HepG2 (cell line): ENCODE results near the gene NXPH1. TPM values are rescaled to one million over a fixed set of nuclear protein-coding genes. Genes with fewer than 3 reads are reported as not detected.

Source experiments
- ATAC-seq: fragments of 200-7000 bp; cut with Tn5 transposase; 3 replicates; pipeline ENCODE4 v1.9.1; 2020; ENCODE audit warnings: mild to moderate bottlenecking, moderate library complexity
- BruUV-seq: library from RNA; stranded (reverse); fragments of 400-500 nt; replicated peaks from 2 replicates; lab custom pipeline; 2021; lab: Mats Ljungman, UMichigan
- CTCF ChIA-PET: fragments of 300-600 bp; formaldehyde crosslinking; extraction: SDS; loops from one replicate; lab custom pipeline; 2021; ENCODE audit warnings: low total read pairs, inconsistent platforms, low intra/inter-chr PET ratio; lab: Yijun Ruan, JAX
- POLR2A ChIA-PET: fragments of 350-600 bp; sonication (Branson Sonifier 250); formaldehyde crosslinking; loops from one replicate; lab custom pipeline; 2020; ENCODE audit warnings: antibody characterized with exemption, inconsistent platforms; lab: Yijun Ruan, JAX
- DNase-seq: peaks from one replicate; pipeline ENCODE4 v3.0.0-alpha.2; 2015; ENCODE audit warnings: low spot score
- FAIRE-seq: peaks from 3 replicates; lab custom pipeline; 2011; peaks lifted over from hg19 to GRCh38; lab: Jason Lieb, UNC
- H2AFZ ChIP-seq: one replicate; pipeline ENCODE4 v1.6.1; 2011; ENCODE audit warnings: low read length, inconsistent platforms
- H3K27ac ChIP-seq: fragments of 300-600 bp; 3 replicates; pipeline ENCODE4 v1.8.0; 2011; ENCODE audit warnings: mixed run types, mild to moderate bottlenecking, mixed read lengths, low read length, inconsistent platforms; ENCODE audit not compliant: insufficient read depth; ENCODE audit errors: extremely low read length
- H3K27me3 ChIP-seq, 2 experiments: fragments of 200-600 bp in 1 of 2; 2 replicates in 1 of 2; 3 replicates in 1 of 2; pipeline versions ENCODE4 v1.6.0 to v1.8.0; 2011; ENCODE audit warnings: low read length in 2 of 2, mild to moderate bottlenecking in 2 of 2, moderate library complexity in 2 of 2, inconsistent platforms in 1 of 2; ENCODE audit not compliant: insufficient read depth in 2 of 2, control insufficient read depth in 1 of 2
- H3K36me3 ChIP-seq, 2 experiments: fragments of 200-600 bp in 1 of 2; replicated peaks in 1 of 2; 2 replicates in 1 of 2; 3 replicates in 1 of 2; pipeline versions ENCODE4 v1.5.1 to v1.8.0; 2011; ENCODE audit warnings: low read length in 2 of 2, inconsistent platforms in 1 of 2; ENCODE audit not compliant: insufficient read depth in 2 of 2, control insufficient read depth in 1 of 2
- H3K4me1 ChIP-seq: 2 replicates; pipeline ENCODE4 v1.5.1; 2012; ENCODE audit warnings: low read length, inconsistent platforms; ENCODE audit not compliant: insufficient read depth
- H3K4me2 ChIP-seq: 2 replicates; pipeline ENCODE4 v1.6.0; 2011; ENCODE audit warnings: low read depth, low read length, inconsistent platforms
- H3K4me3 ChIP-seq, 3 experiments: fragments of 200-600 bp in 1 of 3; sonication (generic), shearing (Covaris generic) in 1 of 3; replicated peaks in 1 of 3; 2 replicates each; pipeline ENCODE4 v1.5.1; 2011 to 2016; ENCODE audit warnings: low read length in 3 of 3, inconsistent platforms in 2 of 3, low read depth in 2 of 3, mild to moderate bottlenecking in 2 of 3, control low read depth in 1 of 3, mixed read lengths in 1 of 3; ENCODE audit not compliant: insufficient read depth in 1 of 3
- H3K79me2 ChIP-seq: one replicate; pipeline ENCODE4 v1.6.1; 2011; ENCODE audit warnings: low read length, inconsistent platforms; ENCODE audit not compliant: insufficient read depth
- H3K9ac ChIP-seq: 2 replicates; pipeline ENCODE4 v1.6.0; 2011; ENCODE audit warnings: mild to moderate bottlenecking, low read depth, low read length, inconsistent platforms; ENCODE audit not compliant: insufficient read depth
- H3K9me3 ChIP-seq: 2 replicates; pipeline ENCODE4 v1.5.1; 2012; ENCODE audit warnings: mild to moderate bottlenecking, low read length
- H4K20me1 ChIP-seq: 2 replicates; pipeline ENCODE4 v1.6.0; 2011; ENCODE audit warnings: inconsistent platforms, mild to moderate bottlenecking, low read length, moderate library complexity; ENCODE audit not compliant: insufficient read depth
- DMAP1 ChIP-seq: IDR thresholded peaks from 2 replicates; pipeline ENCODE4 v1.6.1; 2016
- ERF ChIP-seq: IDR thresholded peaks from 2 replicates; pipeline ENCODE4 v1.6.1; 2018; ENCODE audit warnings: missing biosample characterization, missing genetic modification reagents
- HHEX ChIP-seq: IDR thresholded peaks from 2 replicates; pipeline ENCODE4 v1.6.1; 2016; ENCODE audit warnings: control low read depth
- HOXD1 ChIP-seq: sonication (generic); formaldehyde crosslinking; IDR thresholded peaks from 2 replicates; pipeline ENCODE4 v1.5.0; 2020; ENCODE audit warnings: missing genetic modification reagents
- MXD3 ChIP-seq: IDR thresholded peaks from 2 replicates; pipeline ENCODE4 v1.6.1; 2016; ENCODE audit warnings: mild to moderate bottlenecking, missing biosample characterization, missing genetic modification reagents
- NFKBIZ ChIP-seq: IDR thresholded peaks from 2 replicates; pipeline ENCODE4 v1.6.1; 2018; ENCODE audit warnings: missing genetic modification reagents, missing compliant biosample characterization
- PRDM10 ChIP-seq: sonication (generic); formaldehyde crosslinking; IDR thresholded peaks from 2 replicates; pipeline ENCODE4 v1.4.0; 2020; ENCODE audit warnings: low read depth, missing genetic modification reagents
- REXO4 ChIP-seq: sonication (generic); formaldehyde crosslinking; IDR thresholded peaks from 2 replicates; pipeline ENCODE4 v1.8.0; 2022; ENCODE audit warnings: missing genetic modification reagents, mild to moderate bottlenecking, borderline replicate concordance
- ZIK1 ChIP-seq: sonication (generic); formaldehyde crosslinking; IDR thresholded peaks from 2 replicates; pipeline ENCODE4 v1.5.0; 2020; ENCODE audit warnings: mild to moderate bottlenecking, low read depth, missing genetic modification reagents, borderline replicate concordance
- ZNF501 ChIP-seq: sonication (generic); formaldehyde crosslinking; IDR thresholded peaks from 2 replicates; pipeline ENCODE4 v1.5.1; 2020; ENCODE audit warnings: mild to moderate bottlenecking, moderate library complexity, missing genetic modification reagents
- ZNF513 ChIP-seq: sonication (generic); formaldehyde crosslinking; conservative IDR thresholded peaks from 2 replicates; pipeline ENCODE4 v1.5.0; 2020; ENCODE audit warnings: missing genetic modification reagents
- ZNF749 ChIP-seq: sonication (generic); formaldehyde crosslinking; IDR thresholded peaks from 2 replicates; pipeline ENCODE4 v1.8.0; 2022; ENCODE audit warnings: mild to moderate bottlenecking, missing genetic modification reagents, moderate library complexity, borderline replicate concordance
- ZNF816 ChIP-seq: sonication (generic); formaldehyde crosslinking; IDR thresholded peaks from 2 replicates; pipeline ENCODE4 v1.8.0; 2022; ENCODE audit warnings: missing genetic modification reagents, mild to moderate bottlenecking, borderline replicate concordance
- WGBS: methylation state at CpG from one replicate; pipeline ENCODE4 v1.1.6; 2017; ENCODE audit warnings: low lambda C conversion rate; 5-methylcytosine and 5-hydroxymethylcytosine counted together
- in situ Hi-C: cut with HindIII; loops from 2 replicates; pipeline ENCODE4 v1.10.0; 2017; ENCODE audit warnings: low pct_unique_long_range_greater_than_20kb; ENCODE audit not compliant: extremely low pct_ligation_motif_present
- intact Hi-C: fragments of 100-400 bp; cut with micrococcal nuclease; formaldehyde crosslinking; loops from one replicate; pipeline ENCODE4 v1.10.0; 2022; ENCODE audit not compliant: unreplicated experiment
- polyA plus RNA-seq, 8 experiments: library from polyadenylated mRNA; depleted of rRNA in 3 of 8; stranded (reverse) in 7 of 8; unstranded in 1 of 8; fragments of >200 nt; fragmentation: Illumina TruSeq in 4 of 8; extraction: Trizol in 4 of 8; gene quantifications; 2 replicates each; pipeline versions ENCODE4 v1.2.1 to v1.2.3, GENCODE V29; 2011 to 2016; ENCODE audit warnings: low read depth in 4 of 8, missing spikeins in 1 of 8, mixed read lengths in 1 of 8; ENCODE audit not compliant: insufficient read depth in 1 of 8
- total RNA-seq, 5 experiments: library from RNA; depleted of rRNA; stranded (reverse); fragments of >200 nt; fragmentation: Illumina TruSeq; extraction: Trizol; gene quantifications; 2 replicates each; pipeline ENCODE4 v1.2.3, GENCODE V29; 2016; ENCODE audit warnings: low read depth in 1 of 5

The NXPH1 gene
- total and polyA plus RNA-seq, 2 of the 13 experiments (the other 11 are each of a cell fraction or from before 2014, with no cell fraction given): not detected

- Histone ChIP-seq H3K4me1 (peaks cover 25% of the 10 kb centered on the region), H3K79me2 (no peaks in the 10 kb centered on the region), H3K4me2 (no peak overlapping the region), H3K4me3 (no peak overlapping the region), H3K9ac (no peak overlapping the region), H2AFZ (no peak overlapping the region), H3K27ac (no peak overlapping the region), H4K20me1 (no peaks in the 10 kb centered on the region), H3K27me3 (peaks cover 0 to 30% of the 10 kb centered on the region in 2 experiments; a peak in 3 of 5 replicates), H3K36me3 (no peaks in the 10 kb centered on the region), H3K9me3 (no peaks in the 10 kb centered on the region)
- no peak for FAIRE-seq
- POLR2A ChIA-PET: no interaction called here
- in situ Hi-C loops (no loop called here), intact Hi-C loops (loop anchor here (5.0 kb wide), 1 partner anchor 1985 kb away; no protein-coding TSS in a partner anchor)
- no TSS peak for BruUV-seq
- DNase-seq: no peak
- 23% methylated on average over 8 of the region's 8 CpGs for WGBS
- CTCF ChIA-PET: interaction anchor here (1.8 kb wide), 1 partner anchor 287 kb away, joined by 6 read pairs; no protein-coding TSS in a partner anchor
- no peak for ATAC-seq
- TF ChIP-seq HHEX (CRISPR knock-in tag) (no peak), ZNF513 (CRISPR knock-in tag) (no peak), NFKBIZ (CRISPR knock-in tag) (no peak), ERF (CRISPR knock-in tag) (no peak), ZNF816 (CRISPR knock-in tag) (no peak), HOXD1 (CRISPR knock-in tag) (no peak)
Measured at GRCh38 chr7:8437606-8438005, 4.2 kb downstream of the NXPH1 start.

- no peak overlapping the region for H3K4me3 ChIP-seq
- H3K9me3 ChIP-seq: no peaks in the 10 kb centered on the region
- H3K9ac ChIP-seq: no peak overlapping the region
- intact Hi-C loops: no loop called here
- 51% methylated on average over 8 of the region's 8 CpGs for WGBS
- H3K79me2 ChIP-seq: no peaks in the 10 kb centered on the region
- H3K4me2 ChIP-seq: no peak overlapping the region
- ChIA-PET POLR2A (no interaction called here), CTCF (no interaction called here)
- no peak overlapping the region for H2AFZ ChIP-seq
- H3K4me1 ChIP-seq: peaks cover 14% of the 10 kb centered on the region
- in situ Hi-C loops: loop anchor here (10.0 kb wide), 1 partner anchor 274 kb away; no protein-coding TSS in a partner anchor
- ATAC-seq (no peak), DNase-seq (no peak), FAIRE-seq (no peak)
- H3K36me3 ChIP-seq: no peaks in the 10 kb centered on the region
- no peaks in the 10 kb centered on the region for H4K20me1 ChIP-seq
- no peak overlapping the region for H3K27ac ChIP-seq
- peaks cover 0 to 5% of the 10 kb centered on the region in 2 experiments; a peak in 2 of 5 replicates for H3K27me3 ChIP-seq
- no TSS peak for BruUV-seq
- TF ChIP-seq PRDM10 (CRISPR knock-in tag) (no peak), ZIK1 (CRISPR knock-in tag) (no peak), MXD3 (CRISPR knock-in tag) (no peak), DMAP1 (CRISPR knock-in tag) (no peak), ZNF501 (CRISPR knock-in tag) (no peak), ZNF749 (CRISPR knock-in tag) (no peak), REXO4 (CRISPR knock-in tag) (no peak)
Measured at GRCh38 chr7:8440670-8441069, 7.3 kb downstream of the NXPH1 start.
